GM18508 (cell line): ENCODE results near the gene ARL15.

Experiments
- ATAC-seq: cut with Tn5 transposase; IDR thresholded peaks from one replicate; pipeline ENCODE4 v1.9.1; 2021; ENCODE audit warnings: moderate number of reproducible peaks; ENCODE audit not compliant: insufficient read depth, unreplicated experiment

Gene ARL15

DNA sequence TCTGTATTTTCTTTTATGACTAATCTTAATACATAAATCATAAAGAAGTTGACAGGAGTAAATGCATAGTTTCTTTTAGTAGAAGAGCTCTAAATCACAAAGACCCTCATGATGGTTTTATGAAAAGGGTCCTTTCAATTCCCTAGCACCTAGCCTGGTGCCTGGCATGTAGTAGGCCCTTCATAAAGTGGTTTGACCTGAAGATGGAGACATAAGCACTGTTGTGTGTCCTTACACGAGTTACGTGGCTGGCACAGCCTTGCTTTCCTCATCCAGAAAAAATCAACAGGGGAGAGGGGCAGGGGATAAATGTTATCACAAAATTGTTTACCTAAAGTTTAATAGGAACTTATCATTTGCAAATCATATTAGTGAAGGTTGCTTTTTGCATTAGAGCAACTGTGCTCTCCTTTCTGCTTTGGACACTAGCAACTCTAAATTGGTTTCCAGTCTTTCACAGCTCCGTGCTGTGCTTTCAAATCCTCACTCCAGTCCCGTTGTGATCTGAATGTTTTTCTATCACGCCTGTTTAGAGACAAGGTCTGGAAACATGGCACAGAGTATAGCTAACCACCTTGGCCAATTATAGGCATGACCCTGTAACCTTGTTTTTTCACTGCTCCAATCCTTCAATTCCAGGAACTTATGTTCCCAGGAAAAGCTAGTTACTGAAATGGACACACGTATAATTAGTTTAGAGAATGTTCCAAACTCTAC lies 55.7 kb downstream of the ARL15 start:
- ATAC-seq: no peak

DNA sequence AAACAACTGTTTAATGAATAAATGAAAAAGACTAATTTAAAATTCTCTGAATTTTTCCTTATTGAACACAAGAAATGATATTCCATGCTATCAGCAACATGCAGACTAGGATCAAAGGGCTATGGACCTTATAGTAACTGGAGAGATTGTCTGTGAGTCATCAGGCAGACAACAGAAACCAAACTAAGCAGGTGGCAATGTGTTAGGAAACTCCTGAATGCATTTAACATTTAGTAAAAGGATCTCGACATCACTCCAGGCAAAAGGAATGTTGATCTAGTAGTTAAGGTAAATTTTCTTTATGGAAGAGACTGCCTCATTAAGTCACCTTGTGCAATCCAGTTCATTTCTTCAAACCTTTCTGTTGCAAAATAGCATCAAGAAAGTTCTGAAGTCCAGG lies 58.4 kb downstream of the ARL15 start:
- no peak for ATAC-seq

DNA sequence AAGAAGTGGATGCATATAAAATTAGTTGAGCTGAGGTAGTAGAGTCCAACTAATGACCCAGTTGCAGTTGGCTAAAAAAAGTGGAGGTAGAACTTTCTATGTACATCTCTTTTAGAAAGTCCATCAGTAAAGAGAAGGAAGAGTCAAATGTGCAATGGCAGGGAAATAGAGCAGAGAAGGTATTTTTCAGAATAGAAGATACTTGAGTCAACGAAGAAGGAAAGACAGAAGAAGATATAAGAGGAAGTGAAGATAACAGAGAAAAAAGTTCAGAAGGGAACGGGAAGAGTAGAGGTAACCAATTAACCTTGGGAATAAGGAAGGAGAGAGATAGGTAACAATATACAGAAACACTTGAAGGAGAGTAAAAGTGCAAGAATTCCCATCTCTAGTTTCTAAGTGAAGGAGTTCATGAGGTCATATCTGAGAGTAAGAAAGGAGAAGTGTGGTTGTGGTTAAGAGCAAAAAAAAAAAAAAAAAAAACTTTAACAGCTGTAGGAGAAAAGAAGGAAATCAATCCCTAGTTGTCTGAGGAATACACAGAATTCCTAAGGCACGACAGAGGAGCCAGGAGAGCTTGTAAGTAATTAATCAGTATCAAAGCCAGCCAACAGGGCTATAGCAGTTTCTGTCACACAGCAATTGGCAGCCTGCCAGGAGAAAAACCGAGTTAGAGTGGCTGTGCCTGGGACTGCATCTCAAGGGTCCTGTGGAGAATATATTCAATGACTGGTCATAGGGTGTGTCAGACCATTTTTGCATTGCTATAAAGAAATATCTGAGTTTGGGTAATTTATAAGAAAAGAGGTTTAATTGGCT lies 61.0 kb downstream of the ARL15 start:
- ATAC-seq: no peak

DNA sequence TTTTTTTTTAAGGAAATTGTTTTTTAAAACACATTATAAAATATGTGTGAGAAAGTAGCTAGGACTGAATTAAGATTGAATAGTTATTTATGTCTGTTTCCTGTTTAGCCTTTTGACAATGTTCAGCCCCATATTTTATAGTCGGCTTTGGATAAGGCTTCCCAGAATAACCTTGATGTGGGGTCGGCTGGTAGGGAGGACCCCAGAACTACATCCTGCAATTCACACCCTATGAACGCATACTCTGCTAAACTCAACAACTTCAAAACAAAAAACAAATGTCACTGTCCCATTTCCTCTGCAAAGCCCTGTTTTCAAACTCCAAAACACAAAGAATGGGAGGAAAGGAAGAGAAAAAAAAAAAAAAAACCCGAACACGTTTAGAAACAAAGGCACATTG lies 63.1 kb downstream of the ARL15 start:
- no peak for ATAC-seq

DNA sequence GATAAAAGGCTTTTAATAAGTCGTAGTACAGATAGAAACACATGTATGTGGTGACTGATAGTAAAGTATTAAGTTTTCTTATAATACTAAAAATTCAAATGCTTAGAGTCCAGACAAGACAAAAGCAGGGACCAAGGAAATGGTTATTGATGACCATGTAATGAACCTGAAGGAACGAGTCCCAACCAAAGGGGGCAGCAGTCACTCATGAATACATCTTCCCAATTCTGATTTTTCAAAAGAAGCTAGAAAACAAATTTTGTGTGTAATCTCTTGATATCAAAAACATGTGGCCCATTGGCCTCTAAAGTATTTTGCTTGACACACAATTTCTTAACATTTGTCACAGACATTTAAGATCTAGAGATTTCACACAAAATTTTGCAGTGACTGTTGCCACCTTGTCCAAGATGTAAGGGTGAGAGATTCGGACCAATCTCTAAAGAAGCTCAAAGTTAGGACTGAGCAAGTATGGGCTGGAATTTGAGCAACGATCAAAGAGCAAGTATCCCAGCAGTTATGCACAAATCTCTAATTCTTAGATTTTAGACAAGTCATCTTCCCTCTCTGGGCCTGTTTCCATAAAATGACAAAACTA lies 66.8 kb downstream of the ARL15 start:
- no peak for ATAC-seq

DNA sequence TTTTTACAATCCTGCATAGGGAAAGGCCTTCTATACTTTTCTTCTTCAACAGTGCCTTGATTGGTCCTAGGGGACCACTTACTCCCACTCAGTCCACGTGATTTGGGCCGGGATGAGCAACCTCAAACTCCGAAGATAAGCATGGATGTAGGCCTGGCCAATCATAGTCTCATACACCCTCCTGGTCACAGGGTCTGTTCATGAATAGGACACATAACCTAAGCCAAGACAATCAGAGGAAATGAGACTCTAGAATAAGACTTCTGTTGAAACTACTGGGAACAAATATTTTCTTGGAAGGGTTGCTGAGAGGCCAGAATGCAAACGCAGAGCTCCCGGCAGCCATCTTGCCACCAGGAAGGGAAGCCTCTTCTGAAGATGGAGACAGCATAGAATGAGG lies 68.1 kb downstream of the ARL15 start:
- no peak for ATAC-seq

DNA sequence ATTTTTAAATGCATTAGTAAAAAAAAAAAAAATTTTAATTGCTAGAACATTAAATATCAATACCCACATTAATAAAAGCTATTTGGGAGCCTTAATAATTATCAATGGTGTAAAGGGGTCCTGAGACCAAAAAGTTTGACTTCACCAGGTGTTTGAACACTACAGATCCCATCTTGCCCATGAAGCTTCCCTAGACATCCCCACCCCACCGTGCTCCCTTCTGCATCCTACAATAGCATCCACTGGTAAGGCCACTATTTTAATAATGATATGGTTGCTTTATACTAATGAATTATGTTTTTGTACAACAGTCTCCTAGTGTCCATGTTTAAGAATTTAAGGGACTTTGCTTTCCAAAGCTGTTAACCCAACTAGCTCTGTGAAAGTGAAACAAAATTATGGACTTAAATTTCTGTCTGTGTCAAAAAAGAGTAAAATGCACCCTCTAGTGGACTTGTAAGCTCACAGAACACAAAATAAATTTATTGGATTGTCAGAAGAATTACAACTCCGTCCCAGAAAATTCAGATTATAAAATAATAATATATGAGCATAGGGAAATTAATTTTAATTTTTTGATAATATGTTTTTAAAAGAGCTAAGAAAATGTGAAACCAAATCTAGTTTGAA lies 76.0 kb downstream of the ARL15 start:
- no peak for ATAC-seq

DNA sequence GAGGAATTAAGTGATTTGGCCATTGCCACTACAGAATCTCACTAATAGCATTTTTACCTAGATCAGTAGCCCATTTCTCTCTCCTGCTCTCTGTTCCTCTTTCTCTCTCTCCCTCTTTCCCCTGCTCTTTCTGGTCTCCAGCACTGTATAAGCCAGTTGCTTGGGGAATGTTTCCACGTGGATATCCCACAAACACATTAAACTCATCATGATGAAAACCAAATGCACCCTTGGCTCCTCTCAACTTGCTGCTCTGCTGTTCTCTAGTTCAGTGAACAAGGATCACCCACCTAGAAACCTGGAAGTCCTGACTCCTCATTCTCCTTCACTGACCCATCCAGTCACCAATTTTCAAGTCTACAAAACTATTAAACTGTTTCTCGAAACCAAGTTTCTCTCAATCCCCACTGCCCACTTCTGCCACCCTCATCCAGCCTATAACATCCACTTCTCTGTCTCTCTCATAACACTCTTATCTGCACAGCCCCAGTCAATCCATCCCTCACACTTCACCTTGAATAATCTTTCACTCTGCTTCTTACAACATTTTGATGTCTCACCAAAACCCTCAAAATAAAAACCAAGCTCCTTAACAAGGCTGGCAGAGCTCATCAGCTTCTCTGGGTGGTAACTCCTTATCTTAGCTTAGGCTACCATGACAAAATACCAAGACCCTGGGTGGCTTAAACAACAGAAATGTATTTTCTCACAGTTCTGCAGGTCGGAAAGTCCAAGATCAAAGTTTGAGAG lies 79.3 kb downstream of the ARL15 start:
- ATAC-seq: no peak

DNA sequence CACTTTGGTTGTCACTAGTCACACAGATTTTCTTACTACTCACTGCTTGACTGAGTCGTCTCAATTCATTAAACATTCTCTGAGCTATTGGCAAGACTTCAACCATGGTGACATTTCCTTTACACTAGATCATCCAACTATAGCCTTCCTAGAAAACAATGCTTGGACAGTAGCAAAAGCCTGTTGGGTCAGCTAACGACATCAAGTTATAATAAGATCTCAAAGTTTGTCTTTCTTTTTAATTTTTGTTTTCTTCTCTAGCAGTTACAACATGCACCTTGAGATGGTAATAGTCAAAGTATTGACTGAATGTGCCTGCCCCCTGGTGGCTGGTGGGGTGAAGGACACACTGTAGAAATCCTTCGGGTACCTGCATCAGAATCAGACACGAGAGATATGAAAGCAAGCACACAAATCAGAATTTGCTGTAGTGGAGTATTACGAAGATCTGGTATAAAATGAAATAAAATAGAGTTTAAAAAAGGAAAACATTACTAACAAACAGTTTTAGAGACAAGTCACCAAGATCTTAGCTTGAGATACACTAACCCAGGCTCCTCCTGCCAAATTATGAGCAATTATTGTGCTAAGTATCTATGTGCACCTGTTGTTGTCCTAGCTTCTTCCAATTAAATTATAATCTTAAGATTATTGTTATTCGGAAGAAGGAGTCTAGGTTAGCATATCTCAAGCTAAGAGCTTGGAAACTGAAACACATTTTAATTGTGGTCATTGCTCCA lies 81.2 kb downstream of the ARL15 start:
- ATAC-seq: peak; percentile 87

DNA sequence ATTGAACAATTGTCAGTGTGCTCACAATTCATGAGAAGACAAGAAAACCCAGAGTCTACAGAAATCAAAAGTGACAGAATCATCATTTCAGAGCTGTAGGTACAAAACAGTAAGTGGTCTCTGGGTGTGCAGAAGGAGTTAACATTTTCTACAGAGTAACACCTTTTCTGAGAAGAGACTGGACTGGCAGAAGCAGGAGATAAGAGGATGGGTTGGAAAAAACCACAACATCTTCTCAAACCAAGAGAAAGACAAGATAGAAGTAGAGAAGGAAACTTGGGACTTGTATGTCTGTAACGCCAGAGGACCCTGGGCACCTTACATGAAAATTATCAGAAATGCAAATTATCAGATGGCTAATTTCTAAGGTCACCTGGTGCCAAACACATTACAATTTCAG lies 82.6 kb downstream of the ARL15 start:
- no peak for ATAC-seq

DNA sequence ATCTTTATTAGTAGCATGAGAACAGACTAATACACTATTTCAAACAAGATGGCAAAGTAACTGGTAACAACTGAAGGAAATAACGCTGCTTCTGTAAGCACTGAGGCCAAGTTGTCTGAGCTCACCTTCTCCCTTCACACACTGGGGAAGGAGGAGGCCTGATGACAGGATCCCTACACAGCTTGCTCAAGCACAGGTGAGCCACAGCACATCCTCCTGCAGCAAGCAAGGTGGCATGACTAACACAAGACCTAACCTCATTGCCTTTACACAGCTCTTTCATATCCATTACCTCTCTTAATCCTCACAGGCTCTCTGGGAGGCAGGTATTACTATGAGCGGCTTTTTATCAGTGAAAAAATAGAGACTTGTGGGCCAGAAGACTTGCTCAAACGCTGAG lies 83.3 kb downstream of the ARL15 start:
- ATAC-seq: no peak

DNA sequence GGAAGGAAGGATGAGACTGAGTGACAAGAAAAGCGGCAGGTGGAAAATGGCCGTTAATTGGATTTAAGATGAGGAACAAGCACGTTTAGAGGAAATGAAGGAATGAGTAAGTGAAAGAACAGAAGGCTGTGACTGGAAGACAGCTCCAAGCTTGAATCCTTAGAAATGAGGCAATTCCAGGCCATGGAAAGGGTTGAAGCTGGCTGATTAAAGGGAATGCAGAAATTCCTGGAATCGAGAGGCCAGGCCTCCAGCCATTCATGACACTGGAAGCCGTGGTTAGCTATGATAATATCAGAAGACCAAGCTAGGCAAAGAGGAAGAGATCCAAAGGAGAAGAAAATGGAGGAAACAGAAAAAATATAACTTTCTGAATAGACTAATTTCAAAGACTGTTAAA lies 84.2 kb downstream of the ARL15 start:
- ATAC-seq: no peak

DNA sequence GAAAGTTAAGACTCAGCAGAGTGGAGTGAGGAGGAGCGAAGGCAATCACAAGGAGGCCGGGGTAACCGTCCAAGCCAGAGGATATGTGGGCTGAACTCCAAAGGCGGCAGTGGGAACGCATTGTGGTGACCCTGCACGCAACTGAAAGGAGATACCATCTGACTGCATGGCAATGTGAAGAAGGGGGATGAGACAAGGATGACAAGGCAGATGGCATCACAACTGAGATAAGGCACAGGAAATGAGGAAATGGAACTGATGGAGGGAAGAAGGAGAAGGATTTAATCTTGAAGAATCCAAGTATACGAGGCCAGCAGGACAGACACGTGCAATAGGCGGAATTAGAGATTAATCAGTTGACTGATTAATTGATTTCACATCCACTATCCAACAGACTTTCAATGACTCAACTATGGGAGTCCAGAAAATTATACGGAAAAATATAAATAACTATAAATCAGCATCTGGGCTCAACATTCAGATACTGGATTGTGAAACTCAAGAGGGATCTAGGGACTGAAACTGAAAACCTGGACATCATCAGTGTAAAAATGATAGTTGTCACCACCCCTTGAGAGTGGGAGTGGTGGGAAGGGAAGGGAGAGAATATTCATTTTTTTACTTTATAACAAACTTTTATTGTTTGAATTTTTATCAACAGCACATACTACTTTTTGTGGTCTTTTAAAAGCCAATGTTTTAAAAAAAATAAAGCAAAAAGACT lies 86.1 kb downstream of the ARL15 start:
- no peak for ATAC-seq

DNA sequence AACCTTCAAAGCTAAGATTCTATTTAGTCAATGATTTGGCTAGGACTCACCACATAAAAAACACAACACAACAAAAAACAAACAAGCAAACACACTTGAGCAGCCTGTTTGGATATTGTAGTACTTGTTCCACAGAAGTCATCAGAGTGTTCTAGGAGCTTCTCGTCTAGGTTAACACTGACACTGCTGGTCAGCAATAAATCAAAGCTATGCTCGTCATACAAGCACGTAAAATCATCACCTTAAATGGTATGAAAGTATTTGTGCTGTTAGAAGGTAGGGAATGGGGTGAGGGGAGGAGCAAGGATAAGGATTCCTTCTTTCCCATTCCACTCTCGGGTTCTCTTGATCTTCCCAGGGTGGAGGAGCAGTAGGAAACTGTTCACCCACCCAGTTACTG lies 88.0 kb downstream of the ARL15 start:
- ATAC-seq: no peak

DNA sequence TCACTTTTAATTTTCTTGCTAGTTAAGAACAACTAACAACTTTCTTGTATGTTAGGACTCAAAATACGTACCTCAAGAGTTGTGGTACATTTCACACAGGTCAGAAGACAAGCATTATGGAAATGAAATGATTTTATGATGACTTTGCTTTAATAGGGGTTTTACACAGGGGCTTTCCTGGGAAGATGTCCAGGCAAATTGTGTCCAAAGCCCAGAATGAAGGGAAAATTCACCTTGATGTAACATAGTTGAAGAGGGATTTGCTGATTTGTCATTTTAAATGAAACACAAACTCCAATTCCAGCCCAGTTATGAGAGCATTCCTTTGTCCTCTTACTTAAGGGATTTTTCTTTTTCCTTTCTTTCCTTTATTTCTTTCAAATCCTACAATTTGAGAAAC lies 89.2 kb downstream of the ARL15 start:
- no peak for ATAC-seq

DNA sequence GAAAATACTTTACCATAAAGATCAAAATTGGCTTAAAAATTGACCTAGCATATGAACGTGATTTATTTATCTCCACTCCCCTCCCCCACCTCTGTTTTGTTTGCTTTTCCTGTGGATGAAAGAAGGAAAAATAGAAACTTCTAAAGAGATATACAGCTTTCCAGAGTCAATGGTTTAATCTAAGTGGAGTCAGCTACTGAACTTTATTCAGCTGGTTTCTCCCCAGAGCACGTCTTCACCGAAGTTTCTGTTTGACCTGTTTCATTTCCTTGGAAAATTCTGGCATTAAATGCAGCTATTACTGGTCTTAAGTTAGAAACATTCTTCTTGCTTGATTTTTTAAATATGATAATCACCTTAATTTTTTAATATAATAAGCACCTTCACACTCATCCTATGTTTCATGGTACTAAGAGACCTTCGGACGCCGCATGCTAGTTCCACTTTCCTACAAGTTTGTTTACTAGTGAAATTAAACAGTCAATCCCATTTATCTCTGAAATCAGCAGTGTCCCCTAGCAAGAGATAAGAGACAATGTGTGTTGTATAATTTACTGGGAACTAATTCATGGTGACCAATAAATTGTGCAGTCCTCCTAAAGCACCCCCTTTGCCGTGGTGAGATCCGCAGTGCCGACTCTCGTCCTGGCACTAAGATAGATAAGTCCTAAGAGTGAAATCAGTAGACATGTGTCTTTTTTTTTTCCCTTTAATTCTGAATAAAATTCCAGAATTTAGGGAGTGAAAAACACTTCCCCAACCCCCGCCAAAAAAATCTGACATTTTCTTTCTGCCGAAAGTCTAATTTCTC lies 89.9 kb downstream of the ARL15 start:
- ATAC-seq: no peak

DNA sequence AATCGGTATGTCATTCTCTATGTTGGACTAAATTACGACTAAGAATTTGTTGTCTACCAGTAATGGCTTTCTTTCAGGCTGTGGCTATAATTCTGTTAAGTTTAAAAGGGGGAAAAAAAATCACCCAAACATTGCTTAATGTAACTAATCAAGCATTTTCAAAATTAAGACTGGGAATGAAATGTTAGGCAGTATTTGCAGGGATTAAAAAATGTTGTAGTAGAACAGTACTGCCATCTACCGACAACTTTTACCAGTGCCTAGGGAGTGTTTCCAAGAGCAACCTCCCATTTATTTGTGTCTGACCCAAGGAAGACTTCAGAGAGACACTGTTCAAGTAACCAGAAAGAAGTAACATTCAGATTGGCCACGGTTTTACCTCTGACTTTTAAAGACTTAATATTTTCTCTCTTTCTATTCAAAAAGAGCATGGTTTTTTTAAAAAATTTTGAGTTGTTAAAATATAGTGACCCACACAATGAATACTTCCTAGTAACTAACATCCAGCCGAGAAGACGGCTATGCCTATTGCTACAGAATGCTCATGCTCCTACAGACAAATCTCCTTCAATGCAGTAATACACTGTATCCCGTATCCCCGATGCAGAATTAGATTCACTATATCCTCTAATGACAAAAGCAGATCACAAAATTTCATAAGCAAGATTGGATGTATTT lies 92.4 kb downstream of the ARL15 start:
- no peak for ATAC-seq

DNA sequence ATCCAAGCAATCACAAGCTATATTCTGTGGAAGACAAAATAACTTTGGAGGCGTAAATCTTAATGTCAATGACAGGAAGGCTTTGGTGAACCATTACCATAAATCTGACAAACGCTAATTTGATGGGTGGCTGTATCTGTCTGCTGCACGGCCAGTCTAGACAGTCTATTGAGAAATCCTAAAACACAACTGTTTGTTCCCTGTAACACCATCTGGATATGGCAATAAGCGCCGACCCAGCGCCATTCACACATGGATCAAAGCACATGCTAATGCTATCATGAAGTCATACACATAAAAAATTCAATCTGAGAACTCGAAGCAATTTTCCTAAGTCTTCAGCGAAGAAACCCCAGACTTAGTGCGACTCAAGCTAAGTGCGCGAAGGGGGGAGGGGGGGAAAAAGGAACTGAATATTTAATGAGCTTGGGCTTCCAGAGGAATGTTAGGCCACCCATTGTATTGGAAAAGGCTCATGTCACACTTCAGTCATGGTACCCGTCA lies 95.1 kb downstream of the ARL15 start:
- ATAC-seq: no peak
